Panc1 (cell line): ENCODE measurements around the gene ARMC12.

Source experiments
- POLR2AphosphoS5 ChIP-seq: IDR thresholded peaks from 2 replicates; pipeline ENCODE4 v1.6.1; 2012; ENCODE audit warnings: mild to moderate bottlenecking, low read depth, low read length, moderate library complexity
- SIN3A ChIP-seq: IDR thresholded peaks from 2 replicates; pipeline ENCODE4 v1.6.1; 2012; ENCODE audit warnings: low read depth, mild to moderate bottlenecking, low read length, moderate library complexity, borderline replicate concordance; ENCODE audit not compliant: insufficient read depth
- TCF7L2 ChIP-seq: IDR thresholded peaks from 2 replicates; pipeline ENCODE4 v1.6.1; 2011; ENCODE audit warnings: mild to moderate bottlenecking, low read depth, low read length, inconsistent platforms
- TF ChIP-seq, protein P1 (sequence below): fragments of 450-650 bp; IDR thresholded peaks from 2 replicates; pipeline ENCODE4 v1.5.1; 2017; ENCODE audit warnings: mild to moderate bottlenecking
- TF ChIP-seq, protein P2 (sequence below), 2 experiments: IDR thresholded peaks; 2 replicates each; pipeline ENCODE4 v1.6.1; 2011 to 2012; ENCODE audit warnings: low read depth in 2 of 2, control low read depth in 1 of 2, low read length in 1 of 2, mild to moderate bottlenecking in 1 of 2, moderate library complexity in 1 of 2; ENCODE audit not compliant: insufficient read depth in 1 of 2

DNA sequence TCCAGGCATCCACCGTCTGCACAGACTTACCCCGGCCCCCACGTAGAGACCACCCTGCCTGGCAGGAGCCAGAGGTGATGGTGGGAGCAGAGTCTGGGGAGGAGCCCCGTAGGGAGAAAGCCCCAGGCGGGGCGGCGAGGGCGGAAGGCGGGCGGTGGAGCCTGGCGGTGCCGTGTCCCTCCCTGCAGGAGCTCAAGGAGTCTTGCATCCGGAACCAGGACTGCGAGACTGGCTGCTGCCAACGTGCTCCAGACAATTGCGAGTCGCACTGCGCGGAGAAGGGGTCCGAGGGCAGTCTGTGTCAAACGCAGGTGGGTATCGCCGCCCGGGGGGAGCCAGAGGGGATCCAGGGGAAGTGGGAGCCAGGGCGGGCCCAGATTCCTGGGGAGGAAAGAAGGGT lies 50.0 kb downstream of the ARMC12 start:
- TF ChIP-seq, protein P1, sequence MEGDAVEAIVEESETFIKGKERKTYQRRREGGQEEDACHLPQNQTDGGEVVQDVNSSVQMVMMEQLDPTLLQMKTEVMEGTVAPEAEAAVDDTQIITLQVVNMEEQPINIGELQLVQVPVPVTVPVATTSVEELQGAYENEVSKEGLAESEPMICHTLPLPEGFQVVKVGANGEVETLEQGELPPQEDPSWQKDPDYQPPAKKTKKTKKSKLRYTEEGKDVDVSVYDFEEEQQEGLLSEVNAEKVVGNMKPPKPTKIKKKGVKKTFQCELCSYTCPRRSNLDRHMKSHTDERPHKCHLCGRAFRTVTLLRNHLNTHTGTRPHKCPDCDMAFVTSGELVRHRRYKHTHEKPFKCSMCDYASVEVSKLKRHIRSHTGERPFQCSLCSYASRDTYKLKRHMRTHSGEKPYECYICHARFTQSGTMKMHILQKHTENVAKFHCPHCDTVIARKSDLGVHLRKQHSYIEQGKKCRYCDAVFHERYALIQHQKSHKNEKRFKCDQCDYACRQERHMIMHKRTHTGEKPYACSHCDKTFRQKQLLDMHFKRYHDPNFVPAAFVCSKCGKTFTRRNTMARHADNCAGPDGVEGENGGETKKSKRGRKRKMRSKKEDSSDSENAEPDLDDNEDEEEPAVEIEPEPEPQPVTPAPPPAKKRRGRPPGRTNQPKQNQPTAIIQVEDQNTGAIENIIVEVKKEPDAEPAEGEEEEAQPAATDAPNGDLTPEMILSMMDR, result no peak
- TF ChIP-seq POLR2AphosphoS5 (no peak), TCF7L2 (no peak), SIN3A (no peak)
- TF ChIP-seq, protein P2, sequence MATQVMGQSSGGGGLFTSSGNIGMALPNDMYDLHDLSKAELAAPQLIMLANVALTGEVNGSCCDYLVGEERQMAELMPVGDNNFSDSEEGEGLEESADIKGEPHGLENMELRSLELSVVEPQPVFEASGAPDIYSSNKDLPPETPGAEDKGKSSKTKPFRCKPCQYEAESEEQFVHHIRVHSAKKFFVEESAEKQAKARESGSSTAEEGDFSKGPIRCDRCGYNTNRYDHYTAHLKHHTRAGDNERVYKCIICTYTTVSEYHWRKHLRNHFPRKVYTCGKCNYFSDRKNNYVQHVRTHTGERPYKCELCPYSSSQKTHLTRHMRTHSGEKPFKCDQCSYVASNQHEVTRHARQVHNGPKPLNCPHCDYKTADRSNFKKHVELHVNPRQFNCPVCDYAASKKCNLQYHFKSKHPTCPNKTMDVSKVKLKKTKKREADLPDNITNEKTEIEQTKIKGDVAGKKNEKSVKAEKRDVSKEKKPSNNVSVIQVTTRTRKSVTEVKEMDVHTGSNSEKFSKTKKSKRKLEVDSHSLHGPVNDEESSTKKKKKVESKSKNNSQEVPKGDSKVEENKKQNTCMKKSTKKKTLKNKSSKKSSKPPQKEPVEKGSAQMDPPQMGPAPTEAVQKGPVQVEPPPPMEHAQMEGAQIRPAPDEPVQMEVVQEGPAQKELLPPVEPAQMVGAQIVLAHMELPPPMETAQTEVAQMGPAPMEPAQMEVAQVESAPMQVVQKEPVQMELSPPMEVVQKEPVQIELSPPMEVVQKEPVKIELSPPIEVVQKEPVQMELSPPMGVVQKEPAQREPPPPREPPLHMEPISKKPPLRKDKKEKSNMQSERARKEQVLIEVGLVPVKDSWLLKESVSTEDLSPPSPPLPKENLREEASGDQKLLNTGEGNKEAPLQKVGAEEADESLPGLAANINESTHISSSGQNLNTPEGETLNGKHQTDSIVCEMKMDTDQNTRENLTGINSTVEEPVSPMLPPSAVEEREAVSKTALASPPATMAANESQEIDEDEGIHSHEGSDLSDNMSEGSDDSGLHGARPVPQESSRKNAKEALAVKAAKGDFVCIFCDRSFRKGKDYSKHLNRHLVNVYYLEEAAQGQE (IDR thresholded peaks at IDR 0.05; ENCODE audit: insufficient read depth in 1 of 2, low read depth in 2 of 2, low read length in 1 of 2), result no peak
